ENCODE data around the gene C14orf180.
A peak's percentile ranks its signal among the peaks of the same experiment; 100 is the strongest.

Gene C14orf180

GRCh38 chr14:104550340-104550860 lies 29.2 kb upstream of the C14orf180 start:
- DNase-seq = no peak

DNA sequence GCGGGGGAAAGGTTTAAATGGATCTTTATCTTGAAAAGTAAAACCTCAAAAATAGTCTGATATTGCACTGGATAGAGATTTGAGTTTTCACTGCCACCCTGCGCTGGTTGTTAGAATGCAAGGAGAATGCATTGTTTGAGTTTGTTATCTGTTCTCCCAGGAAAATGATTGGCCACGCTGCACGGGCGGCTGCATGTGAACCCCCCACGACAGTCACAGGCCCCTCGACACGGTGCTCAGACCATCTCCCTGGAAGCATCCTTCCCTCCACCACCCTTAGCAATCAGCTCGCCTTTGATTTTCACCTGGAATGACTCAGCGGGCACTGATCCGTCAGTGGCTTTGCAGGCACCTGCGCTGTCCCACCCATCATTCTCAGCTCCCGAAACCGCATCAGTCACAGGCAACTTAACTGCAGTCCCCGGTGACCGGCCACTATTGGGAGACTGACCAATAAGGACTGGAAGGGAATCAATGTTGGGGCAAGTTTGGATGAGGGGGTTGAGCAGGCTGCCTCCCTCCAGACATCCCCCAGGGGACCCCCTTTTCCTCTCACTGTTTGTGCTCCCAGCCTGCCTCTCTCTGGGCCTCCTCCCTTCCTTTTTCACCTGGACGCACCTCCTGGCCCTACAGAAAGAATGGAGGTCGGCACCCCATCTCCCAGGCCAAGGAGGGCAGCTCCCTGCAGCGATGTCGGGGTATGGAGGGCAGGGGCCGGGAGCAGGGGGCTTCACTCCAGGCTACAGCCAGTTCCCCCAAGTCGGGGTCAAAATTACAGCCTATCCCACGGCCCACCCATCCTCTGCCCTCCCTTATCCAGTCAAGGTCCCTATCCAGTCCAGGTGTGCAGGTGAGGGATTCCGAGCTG lies 28.5 kb upstream of the C14orf180 start:
- no peak for DNase-seq

DNA sequence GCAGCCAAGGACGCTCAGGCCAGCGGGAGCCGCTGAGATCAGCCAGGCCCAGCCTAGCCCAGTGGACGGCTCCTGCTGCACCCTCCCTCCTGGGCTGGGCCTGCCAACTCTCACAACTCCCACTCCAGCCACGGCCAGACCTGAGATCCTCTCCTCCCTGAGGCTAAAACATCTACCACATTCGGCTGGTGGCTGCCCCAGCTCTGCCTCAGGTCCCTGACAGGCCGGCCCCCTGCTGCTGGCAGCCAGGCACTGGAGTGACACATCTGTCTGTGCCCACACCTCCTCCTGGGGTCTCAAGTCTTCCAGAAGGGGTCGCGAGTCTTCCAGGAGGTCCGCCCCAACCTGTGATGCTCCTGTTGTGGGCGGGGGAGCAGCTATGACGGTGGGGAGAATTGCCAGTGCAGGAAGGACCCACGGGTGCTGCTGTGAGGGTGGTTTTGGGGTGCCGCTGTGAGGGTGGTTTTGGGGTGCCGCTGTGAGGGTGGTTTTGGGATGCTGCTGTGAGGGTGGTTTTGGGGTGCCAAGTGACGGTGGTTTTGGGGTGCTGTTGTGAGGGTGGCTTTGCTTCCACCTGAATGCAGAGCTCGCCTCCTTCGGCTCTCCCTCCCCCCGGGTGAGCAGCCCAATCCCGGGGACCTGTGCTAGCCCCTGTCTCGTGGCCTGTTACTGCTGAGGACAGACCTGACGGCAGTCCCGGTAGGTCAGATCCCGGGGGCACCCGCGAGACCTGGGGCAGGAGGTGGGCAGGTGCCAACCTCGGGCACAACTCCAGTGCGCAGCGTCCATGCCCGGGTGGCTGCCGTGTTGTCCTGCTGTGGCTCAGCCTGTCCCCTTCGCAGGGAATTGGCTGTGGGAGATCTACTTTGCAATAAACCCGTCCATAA lies 27.5 kb upstream of the C14orf180 start:
- DNase-seq = no peak

DNA sequence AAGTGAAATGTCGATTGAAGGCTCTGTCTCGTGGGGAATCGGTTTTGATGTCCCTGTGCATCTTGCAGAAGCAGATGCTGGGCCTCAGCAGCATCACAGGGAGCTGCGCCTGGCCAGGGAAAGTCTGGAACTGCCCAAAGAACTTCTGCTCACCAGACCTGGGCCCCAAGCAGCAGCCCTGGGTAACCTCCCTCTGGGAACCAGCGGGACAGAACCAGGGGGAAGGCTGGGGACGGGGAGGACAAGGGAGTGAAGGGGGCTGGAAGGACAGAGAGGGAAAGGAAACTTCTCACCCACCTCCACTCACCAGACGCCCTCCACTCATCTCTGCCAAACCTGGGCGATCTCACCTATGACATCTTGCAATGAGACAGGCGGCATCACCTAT lies 26.8 kb upstream of the C14orf180 start:
- no peak for DNase-seq

GRCh38 chr14:104553166-104554087 lies 26.1 kb upstream of the C14orf180 start:
- DNase-seq = no peak

- no peak for DNase-seq
Measured at GRCh38 chr14:104554088-104554607, 25.4 kb upstream of the C14orf180 start.

DNA sequence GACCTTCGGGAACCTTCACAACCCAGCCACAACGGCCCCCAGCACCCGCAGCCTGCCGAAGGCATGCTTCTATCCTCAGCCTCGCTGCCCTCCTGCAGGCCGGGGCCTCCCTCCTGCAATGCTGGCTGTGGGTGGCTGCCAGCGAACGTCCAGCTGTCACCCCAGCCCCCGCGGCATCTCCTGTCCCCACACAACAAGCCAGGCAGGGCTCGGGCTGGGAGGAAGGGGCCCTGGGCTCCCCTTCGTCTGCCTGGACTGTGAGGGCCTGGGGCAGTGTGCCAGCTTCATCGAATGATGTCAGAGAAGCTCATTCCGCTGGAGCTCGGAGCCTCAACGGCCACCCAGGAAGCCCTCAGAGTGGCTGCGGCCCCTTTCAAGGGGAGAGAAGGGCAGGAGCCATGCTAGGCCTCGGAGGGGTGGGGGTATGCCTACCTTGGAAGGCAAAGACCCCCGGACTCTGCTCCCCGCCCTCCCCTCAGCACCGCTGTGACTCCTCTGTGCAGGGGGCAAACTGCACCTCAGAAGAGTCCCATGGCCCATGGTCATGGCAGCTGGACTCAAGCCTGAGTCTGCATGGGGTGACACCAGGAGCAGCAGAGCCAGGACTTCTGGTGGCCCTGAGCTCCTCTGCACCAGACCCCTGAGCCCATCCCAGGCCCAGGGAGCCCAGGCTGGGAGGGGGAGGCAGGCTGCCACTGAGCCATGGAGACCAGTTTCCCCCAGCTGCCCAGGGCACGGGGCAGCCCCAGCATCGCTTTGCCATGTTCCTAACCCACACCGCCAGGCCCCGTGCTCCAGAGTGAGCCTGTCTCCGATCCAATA lies 24.7 kb upstream of the C14orf180 start:
- no peak for DNase-seq

DNA sequence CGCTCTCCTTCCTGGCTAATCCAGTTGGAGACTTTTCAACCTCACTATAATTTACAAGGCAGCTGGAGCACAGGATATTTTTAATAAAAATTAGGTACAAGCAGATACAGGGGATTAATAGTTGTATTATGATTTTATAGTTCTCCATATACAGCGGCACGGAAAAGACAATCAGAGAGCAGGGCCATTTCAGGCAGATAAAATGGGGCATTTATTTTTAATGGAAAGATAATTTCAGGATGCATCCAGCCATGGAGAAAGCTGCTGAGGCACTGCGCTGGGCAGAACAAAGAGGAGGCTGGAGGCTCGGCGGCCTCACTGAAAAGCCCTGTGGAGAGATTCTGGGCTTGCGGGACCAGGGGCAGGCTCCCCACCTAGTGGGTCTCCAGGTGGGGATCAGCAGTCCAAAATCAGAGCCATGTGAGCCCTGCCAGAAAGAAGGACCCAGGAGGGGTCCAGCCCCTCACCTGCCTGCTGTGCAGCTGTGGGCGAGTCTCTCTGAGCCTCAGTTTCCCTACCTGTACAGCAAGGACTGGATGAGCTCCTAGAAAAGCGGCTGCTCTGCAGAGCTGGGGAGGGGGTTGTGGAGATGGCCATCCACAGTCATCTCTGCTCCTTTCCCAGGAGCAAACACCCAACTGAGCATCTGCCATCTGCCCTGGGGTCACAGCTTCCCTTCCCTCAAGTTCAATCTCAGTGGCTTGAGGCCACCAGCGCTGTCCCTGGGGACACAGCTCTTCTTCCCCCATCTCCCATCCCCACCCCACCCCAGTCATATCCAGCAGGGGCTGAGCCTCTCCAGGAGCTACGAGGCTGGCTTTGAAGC lies 23.9 kb upstream of the C14orf180 start:
- peak; percentile 11 for DNase-seq

GRCh38 chr14:104556256-104557021 lies 23.1 kb upstream of the C14orf180 start:
- no peak for DNase-seq

DNA sequence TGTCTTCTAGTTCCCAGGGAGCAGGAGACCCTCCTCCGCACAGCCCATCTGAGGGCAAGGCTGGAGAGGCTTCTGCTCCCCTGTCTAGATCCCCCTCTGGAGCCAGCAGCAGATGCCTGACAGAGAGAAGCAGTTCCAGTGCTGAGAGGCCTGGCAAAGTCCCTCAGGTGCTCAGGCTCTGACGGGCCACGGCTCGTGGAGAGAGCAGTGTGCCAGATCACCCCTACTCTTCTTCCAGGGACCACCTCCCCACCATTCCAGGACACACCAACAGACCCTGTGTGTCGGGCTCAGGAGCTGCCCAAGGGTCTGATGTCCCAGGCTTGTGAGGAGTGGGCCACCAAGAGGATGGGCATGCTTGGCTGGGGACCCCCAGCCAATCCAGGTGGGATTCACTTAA lies 22.5 kb upstream of the C14orf180 start:
- DNase-seq = no peak

GRCh38 chr14:104557766-104558165 lies 21.8 kb upstream of the C14orf180 start:
- peak; percentile 8 for DNase-seq

DNA sequence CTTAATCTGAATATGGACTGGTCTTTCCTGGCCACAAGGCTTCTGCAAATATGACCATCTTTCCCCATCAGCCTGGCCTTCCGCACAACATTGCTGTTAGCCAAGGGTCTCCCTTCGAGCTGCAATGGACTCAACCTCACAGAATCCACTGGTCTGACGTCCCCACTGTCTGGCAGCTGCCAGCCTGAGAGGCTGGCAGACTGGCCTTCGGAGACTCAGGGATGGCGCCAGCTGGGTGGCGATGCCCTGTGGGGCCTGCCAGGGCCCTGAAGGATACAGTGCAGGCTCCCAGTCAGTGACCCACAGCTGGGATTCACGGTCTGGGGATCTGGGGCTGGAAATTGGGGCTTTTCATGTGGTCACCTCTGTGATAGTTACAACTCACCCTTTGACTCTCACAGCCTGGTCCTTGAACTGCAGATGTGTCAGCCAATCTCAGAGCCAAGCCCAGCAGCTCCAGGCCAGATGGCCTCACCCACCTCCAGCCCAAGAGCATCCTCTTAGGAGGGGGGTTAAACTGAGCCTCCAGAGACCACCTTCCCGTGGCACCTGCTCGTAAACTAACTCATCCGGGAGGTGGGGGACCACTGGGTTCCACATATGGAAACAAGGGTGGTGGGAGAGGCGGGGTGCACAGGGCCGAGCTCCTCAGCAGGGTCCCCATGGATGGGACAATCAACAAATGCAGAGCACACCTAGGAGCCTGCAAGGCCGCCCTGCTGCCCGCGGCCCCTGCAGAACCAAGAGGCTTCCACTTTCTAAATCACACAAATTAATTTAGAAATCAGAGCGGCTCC lies 21.1 kb upstream of the C14orf180 start:
- peak; percentile 20 for DNase-seq

DNA sequence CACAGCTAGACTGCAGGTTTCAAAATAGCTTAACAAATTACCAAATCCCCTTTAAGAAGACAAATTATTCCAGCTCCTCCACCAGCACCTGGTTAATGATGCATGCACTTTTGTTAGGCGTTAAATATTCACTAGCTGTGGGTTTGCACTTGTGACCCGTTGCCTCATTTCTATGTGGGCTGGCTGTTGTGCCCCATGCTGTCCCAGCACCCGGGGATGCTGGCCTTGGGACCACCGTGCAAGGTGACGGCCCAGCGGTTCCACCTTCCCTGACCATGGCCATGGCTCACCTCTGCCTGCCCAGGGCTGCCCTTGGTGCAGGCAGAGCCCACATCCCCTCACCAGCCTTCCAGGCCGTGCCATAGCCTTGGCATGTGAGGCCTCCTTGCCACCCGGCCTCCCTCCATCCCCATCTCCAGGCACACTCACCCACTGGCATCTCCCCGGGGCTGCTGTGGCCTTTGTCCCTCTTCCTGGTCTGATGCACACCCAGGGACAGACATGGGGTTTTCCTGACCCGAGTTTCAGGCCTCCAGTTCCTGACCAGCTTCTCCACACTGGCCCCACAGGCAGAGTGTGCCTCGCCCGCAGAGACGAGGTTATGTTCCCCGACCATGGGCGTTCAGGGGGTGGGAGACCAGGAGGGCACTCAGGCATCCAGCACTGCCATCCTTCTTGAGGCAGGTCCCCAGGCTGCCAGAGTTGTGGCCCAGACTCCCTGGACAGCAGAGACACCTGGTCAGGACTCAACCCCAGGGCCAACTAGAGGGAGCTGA lies 20.3 kb upstream of the C14orf180 start:
- DNase-seq = peak; percentile 26

DNA sequence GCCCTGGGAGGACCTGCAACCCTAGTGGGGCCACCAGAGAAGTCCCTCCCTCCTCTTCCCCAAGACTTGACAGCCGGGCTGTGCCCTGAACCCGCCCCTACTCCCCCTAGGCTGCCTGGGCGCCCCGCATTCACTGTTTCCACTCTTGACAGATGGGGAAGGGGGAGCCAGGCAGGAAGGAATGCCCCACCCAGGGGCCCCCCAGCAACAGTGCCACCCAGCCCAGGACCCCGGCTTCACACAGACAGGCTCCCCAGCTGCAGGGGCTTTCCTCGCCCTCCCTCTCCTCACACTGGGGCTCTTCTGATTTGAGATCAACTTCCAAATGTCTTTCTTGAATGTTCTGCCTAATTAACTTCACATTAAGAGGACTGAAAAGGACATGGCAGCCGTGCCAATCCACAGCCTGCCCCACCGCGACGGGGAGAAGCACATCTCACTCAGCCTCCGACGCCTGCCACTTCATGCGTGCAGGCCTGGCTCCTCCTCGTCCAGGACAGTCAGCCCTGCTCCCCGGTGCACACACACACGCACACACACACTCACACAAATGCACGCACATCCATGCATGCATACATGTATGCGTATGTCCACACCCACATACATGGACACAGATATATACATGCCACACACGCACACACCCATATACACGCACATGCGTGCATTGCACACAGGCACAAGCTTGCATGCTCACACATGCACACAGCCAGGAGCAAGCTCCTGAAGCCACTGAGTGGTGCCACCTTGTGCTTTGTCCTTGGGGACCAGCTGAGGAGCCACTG lies 19.6 kb upstream of the C14orf180 start:
- peak; percentile 19 for DNase-seq

DNA sequence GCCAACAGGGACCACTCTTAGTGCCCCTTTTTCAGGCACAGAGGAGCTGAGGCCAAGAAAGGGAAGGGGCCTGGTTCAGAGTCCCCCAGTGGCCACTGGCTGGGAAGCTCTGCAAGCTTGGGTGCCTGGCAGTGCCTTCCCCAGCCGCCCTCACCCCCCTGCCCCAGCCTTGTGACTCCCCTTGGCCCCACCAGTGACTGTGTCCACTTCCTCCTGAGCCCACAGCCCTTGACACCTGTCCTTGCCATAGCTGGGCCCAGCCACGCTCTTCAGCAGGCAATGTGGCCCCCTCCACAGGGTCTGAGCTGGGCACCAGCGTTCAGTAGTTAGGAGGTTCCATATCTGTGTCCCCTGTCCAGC lies 19.0 kb upstream of the C14orf180 start:
- DNase-seq = peak; percentile 16

DNA sequence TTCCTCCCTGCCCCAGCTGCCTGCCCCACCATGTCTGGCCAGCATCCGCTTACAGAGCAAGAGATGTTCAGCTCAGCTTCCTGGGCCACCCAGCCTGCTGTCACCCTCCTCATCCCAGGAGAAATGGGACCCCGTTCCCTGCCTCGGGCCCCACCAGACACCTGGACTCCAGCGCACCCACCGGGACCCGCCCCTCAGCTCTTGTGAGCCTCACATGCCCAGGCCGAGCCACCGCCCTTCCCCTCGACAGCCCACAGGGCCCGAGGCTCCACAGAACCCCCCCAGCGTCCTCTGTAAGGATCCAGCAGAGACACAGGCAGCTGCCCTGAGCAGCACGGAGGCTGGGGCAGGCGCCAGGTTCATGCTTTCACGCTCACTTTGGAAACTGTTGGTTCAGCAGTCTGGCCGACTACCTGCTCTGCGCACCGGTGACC lies 18.4 kb upstream of the C14orf180 start:
- peak; percentile 26 for DNase-seq

Data from left hindlimb (tissue), 1 donor.